GM08714 (cell line): ENCODE results near the gene FGF12.

ENCODE experiments used
- H3K4me3 ChIP-seq: fragments of 200-500 bp; sonication (Bioruptor generic); 2 replicates; pipeline ENCODE4 v1.5.1; 2014; ENCODE audit warnings: mild to moderate bottlenecking, low read length, inconsistent platforms
- ZNF274 ChIP-seq: IDR thresholded peaks from 2 replicates; pipeline ENCODE4 v1.6.1; 2012; ENCODE audit warnings: mild to moderate bottlenecking, low read depth, low read length

FGF12 gene

GRCh38 chr3:192514081-192514753, 213.1 kb downstream of the FGF12 start:
- no peak for TF ChIP-seq ZNF274
- no peak overlapping the region for H3K4me3 ChIP-seq

DNA sequence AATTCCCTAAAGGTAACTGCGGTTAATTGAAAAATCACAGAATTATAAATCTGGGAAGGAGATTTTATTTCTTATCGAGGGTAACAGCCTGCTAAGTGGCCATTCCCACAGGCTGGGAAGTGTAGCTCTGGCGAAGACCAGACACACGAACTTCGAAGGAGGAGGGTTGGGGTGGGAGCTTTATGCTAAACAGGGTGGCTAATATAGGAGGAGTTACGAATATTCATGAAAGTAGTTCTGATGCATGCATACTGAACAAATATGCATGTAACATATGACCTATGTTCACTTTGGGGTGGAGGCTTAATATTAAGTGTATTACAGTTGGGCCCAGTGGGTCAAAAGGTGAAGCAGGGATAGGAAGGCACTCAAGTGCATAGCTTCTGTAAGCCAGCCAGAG, 221.6 kb downstream of the FGF12 start:
- no peak for TF ChIP-seq ZNF274

GRCh38 chr3:192501401-192501800, 225.9 kb downstream of the FGF12 start:
- TF ChIP-seq ZNF274 = no peak
- no peak overlapping the region for H3K4me3 ChIP-seq

More for the DNA sequence above, 221.6 kb downstream of the FGF12 start:
- no peak overlapping the region for H3K4me3 ChIP-seq

DNA sequence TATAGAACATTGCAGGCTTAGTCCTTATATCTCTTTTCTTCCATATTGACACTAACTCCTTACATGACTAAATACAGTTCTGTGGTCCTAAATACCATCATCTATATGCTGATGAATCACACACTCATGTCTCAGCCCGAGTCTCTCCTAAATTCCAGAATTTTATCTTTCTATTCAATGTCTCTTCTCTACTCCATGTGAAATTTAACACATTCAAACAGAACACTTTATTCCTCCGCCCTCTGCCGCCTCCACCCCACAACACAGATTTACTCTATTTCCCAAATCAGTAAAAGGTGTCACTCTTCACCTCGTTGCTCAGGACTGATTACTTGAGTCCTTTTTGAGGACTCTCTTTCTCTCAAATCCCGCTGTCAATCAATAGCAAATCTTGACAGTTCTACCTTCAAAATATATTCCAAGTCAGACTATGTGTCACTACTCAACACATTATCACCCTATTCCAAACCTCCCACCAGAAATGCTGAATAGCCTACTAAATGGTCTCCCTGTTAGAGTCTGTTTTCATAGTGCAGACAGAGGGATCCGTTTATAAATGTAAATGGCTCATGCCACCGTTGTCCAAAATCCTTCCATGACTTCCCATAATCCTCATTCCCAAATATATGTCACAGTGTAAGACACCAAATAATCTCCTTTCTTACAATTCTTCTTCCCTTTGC, 230.3 kb downstream of the FGF12 start:
- H3K4me3 ChIP-seq = no peak overlapping the region

GRCh38 chr3:192494174-192494573, 233.2 kb downstream of the FGF12 start:
- TF ChIP-seq ZNF274 = no peak
- H3K4me3 ChIP-seq = no peak overlapping the region

More for the DNA sequence above, 230.3 kb downstream of the FGF12 start:
- no peak for TF ChIP-seq ZNF274

DNA sequence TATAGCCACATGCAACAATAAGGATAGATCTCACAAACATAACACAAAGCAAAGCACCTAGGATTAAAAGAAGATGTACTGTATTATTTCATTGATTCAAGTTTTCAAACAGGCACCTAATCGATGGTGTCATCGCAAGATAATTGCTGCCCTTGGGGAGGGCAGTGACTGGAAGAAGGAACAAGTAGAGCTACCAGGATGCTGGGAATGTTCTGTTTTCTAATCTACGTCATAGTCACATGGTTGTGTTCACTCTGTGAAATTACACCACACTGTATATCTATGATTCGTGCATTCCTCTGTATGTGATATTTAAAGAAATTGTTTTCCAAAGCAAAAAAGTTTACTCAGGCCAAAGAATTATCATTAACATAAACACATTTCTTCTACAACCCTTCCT, 236.6 kb downstream of the FGF12 start:
- no peak overlapping the region for H3K4me3 ChIP-seq
- TF ChIP-seq ZNF274 = no peak

GRCh38 chr3:192489579-192489978, 237.8 kb downstream of the FGF12 start:
- H3K4me3 ChIP-seq = no peak overlapping the region
- no peak for TF ChIP-seq ZNF274

GRCh38 chr3:192487033-192487432, 240.3 kb downstream of the FGF12 start:
- TF ChIP-seq ZNF274 = no peak
- H3K4me3 ChIP-seq = no peak overlapping the region

DNA sequence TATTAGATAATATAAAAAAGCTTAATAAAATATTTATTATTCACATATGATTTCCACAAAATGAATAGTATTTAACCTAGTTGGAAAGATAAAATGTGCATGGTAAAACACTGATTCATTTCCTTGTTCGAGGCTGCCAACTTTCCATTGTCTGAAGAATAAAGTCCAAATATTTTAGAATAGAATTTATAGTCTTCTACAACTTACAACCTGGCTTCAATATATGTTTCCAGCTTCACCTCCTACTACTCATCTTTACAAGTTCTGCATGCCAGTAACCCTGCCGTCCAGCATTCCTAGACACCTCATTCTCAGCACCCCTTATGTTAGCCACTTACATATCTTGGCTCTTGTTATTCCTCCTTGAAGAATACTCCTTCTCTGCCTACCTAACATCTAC, 244.5 kb downstream of the FGF12 start:
- TF ChIP-seq ZNF274 = no peak
- no peak overlapping the region for H3K4me3 ChIP-seq

DNA sequence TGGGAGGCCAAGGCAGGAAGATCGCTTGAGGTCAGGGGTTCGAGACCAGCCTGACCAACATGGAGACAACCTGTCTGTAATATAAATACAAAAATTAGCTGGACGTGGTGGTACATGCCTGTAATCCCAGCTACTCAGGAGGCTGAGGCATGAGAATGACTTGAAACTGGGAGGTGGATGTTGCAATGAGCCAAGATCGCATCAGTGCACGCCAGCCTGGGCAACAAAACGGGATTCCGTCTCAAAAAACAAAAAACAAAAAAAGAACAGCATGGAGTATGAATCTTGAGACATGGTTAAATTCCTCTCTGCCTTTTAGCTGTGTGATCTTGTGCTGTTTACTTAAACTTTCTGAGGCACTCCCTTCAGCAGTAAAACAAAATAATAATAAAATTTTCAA, 244.9 kb downstream of the FGF12 start:
- TF ChIP-seq ZNF274 = no peak
- H3K4me3 ChIP-seq = no peak overlapping the region

DNA sequence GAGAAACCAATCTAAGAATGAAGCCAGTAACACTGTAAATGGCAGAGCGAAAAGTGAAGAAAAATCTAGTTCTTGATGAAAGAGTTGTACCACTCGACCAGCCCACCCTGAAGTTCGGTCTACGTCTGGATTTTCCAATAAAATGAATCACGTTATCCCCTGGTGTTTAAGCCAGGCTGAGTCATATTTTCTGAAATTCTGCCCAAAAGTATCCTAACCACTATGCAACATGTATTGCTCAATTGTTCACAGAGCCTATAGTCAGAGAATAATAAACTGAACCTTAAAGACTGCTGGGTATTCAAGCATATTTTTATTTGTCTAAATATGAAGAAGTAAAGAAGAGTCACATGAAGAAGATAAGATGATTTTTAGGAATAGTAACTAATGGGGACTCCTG, 245.7 kb downstream of the FGF12 start:
- TF ChIP-seq ZNF274 = no peak
- H3K4me3 ChIP-seq = no peak overlapping the region

- no peak for TF ChIP-seq ZNF274
- H3K4me3 ChIP-seq = no peak overlapping the region
These were observed 259.9 kb downstream of the FGF12 start for GRCh38 chr3:192467230-192468140.

DNA sequence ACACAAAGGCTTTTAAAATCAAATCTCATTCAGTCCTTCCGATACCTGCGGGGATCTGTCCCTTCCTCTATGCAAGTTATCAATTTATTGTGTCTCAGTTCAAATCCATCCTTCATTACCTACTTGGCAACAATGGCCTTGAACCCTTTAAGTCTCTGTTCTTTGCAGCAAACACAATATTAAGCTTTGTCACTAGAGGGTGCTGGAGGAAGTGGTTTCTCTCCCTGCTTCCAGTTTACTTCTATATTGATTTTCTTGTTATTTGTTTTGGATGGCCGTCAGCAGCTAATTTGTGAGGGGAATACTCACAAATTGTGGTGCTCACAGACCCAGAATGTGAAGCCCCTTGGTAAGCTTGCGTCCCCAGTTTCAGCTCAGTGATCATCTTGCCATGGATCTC, 278.3 kb downstream of the FGF12 start:
- H3K4me3 ChIP-seq = no peak overlapping the region
- no peak for TF ChIP-seq ZNF274

DNA sequence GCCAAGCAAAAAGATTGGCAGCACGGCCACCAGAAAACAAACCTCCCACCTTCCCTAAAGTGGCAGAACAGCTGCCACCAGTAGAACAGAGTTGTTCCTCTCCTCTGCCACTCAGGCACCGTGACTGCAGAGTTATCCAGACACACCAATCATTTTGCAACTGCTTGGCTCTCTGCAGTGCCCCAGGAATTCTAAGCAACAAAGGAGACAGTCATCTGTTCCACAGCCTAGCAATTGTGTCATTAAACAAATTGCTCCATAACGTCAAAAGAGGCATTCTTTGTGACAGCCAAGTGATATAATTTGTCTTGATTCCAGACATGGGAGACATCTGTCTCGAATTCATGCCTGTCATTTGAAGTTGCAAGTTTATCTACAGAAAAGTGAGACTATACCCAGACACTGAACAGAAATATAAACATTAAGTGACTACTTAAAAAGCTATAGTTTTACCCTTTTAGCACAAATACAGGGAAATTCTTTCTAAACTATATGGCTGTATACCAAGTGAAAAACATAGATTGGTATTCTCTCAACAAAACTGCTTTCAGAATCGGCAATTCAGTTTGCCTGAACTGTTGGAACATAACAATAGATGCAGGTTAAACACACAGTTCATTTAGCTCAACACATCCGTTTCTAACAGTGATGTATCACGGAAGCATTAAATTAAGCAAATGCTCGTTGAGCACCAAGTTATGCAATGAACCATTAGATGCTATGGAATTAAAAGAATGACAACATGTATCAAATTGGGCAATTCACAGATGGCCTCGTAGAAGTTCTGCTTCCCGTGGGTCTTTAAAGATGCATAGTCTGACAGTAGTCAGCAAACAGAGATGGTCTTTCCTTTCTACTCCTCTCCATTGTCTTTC, 281.3 kb downstream of the FGF12 start:
- TF ChIP-seq ZNF274 = no peak
- no peak overlapping the region for H3K4me3 ChIP-seq
